ENCODE data around the gene ACADS.
A peak's percentile ranks its signal among the peaks of the same experiment; 100 is the strongest.

Gene ACADS

DNA sequence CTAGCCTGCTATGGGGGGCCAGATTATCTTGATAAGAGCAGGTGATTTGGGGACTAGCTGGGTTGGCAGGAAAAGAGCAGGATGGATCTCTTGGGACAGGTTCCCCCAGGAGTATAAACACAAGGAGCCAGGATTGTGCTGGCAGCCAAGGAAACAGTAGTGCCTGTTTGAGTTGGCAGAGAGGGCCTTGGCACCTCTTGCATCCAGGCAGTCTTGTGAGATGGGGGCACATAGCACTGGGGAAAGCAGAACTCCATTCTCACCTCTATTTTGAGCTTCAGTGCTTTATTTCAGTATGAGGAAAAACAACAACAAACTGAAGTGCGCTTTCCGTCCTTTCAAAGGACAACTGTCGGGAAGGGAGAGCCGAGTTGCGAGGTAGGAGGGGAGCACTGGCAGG, 24.7 kb upstream of the ACADS start:
- DNase-seq (ENCODE audit: low read depth, low spot score), result no peak

DNA sequence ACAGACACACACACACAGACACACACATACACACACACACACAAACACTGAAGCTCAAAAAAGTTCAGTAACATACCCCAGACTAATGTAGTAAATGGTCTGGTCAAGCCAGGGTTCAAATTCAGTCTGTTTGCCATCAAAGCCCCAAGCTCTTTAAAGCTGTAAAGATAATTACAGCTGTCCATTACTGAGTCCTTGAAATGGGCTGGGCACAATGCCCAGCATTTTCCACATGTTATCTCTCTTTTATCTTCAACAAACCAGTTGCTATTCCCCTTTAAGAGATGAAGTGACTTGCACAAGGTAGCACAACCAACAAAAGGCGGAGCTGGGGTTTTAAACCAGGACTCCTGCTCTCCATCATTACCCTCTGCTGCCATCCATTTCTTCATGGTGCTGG, 23.0 kb upstream of the ACADS start:
- DNase-seq (ENCODE audit: low read depth, low spot score), result no peak

DNA sequence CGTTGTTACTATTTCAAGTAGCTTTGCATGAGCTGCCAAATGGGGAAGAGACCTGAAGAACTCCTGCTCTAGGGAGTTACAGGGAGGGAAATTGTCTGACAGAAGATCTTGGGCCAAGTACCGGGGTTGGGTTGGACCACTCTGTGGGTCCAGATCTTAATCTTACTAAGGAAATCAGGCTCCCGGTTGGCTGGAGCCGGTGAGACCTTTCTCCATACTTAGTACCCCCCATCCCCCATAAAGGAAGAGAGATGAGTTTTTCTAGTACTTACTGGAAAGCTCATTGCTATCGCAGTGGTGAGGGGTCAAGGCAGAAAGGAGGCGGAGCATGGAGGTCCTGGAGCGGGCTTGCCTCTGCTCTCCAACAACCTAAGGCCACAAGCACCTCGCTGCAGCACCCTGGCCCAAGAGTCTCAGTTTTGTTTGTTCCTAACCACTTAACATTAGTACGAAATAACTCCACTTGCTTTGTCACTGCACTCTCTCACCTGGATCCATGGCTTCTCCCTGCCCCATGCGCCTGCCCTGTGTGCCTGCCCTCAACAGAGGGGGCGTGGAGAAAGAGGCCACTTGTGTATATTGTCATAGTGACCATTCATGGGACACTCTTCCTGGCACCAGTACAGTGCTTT, 22.2 kb upstream of the ACADS start:
- DNase-seq (ENCODE audit: low read depth, low spot score), result no peak

DNA sequence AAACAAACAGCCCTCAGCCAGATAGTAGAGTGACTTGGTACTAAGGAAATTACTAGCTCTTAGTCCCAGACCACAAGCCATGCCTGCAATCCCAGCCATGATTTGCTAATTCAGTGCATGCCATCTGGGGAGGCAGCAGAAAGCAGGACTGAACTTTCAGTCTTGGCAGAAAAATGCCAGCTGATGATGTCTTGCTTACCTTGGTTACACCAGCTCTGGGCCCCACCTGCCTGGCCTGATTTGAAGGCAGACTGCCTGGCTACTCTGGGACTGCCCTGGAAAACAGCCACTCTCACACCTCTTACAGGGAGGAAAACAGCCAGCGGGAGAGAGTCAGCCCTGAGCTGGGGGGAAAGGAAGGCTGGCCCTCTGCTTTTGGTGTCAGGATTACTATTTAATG, 20.0 kb upstream of the ACADS start:
- peak; percentile 7 for DNase-seq (ENCODE audit: low read depth, low spot score)

DNA sequence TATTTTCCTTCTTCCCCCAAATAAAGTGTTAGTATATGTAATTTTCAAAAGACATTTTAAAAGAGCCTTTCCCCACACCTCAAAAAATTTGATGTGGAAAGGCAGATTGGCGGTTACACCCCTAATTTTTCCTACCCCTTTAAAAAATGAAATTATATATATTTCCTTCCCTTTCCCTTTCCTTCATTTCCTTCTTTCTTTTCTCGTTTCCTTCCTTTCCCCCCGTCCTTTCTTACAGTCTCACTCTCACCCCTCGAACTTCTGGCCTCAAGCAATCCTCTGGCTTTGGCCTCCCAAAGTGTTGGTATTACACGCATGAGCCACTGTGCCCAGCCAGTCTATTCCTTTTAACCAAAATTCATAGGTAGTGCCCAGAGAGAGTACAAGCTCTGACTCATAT, 19.6 kb upstream of the ACADS start:
- no peak for DNase-seq (ENCODE audit: low read depth, low spot score)

DNA sequence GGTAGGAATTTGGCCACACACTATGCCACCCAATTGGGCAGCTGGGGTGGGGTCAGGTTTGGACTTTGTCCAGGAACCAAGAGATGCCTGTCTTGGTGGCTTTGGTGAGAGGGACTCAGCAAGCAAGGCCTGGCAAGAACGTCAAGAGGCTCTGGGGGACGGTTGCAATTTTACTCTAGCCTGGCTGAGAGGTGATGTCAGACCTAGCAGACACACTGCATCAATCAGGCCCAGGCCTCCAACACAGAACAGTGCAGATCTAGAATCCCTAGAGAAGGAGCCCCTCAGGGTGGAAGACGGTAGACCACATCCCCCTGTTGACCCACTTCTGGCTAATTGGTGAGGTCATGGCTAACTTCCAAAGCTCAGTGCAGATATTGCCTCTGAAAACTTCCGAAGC, 17.0 kb upstream of the ACADS start:
- peak; percentile 10 for DNase-seq (ENCODE audit: low read depth, low spot score)

DNA sequence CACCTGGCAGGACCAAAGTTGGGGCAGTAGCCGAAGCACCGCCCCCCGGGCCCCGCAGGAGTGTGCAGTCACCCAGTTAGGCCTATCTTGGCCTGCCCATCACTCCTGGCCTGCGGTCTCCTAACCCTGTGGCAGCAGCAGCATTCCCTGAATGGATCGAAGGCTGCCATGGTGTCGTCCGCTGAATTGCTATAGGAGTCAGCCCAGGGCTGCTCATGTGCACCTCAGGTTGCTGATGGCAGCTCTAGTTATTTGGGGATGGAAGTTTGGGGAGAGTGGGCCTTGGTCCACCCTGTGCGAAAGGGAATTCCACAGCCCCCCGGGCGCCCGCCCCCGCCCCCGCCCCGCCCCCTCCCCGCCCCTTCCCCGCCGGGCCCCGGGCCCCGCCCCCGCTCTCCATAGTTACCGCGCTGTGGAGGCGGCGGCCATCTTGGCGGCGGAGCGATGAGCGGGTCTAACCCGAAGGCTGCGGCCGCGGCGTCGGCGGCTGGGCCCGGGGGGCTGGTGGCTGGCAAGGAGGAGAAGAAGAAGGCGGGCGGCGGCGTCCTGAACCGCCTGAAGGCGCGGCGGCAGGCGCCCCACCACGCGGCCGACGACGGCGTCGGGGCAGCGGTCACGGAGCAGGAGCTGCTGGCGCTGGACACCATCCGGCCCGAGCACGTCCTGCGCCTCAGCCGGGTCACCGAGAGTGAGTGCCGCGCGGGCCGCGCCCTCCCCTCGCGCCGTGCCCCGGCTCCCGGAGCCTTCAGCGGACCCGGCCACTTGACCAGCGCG, 15.4 kb upstream of the ACADS start, which contains the start of gene UNC119B:
TSS of gene UNC119B (plus strand) at position 428 of the 774 bp plus-strand sequence. CDS start at position 445, 17 bp downstream.
- DNase-seq (ENCODE audit: low read depth, low spot score), result peak; percentile 86

DNA sequence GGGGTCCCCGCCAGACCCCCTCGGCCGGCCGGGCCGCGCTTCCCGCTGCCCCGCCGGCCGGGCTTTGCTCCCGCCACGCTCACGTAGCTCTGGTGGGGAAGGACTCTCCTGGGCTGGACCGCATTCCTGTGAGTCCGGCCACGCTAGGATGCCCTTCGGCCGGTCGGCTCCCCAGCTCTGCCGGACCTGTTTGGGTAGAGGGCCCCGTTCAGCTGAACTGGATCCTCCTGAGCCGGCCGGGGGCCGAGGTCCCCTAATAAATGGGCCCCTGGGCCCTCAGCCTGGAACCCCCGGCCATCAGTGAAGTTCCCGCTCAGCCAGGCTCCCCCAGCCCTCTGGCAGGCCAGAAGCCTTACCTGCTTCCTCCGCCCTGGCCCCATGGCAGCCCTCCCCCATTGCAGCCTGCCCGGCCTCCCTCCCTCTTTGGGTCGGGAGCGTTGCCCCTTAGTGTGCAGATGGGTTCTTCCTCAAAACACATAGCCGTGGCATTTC, 14.8 kb upstream of the ACADS start:
- no peak for DNase-seq (ENCODE audit: low read depth, low spot score)

DNA sequence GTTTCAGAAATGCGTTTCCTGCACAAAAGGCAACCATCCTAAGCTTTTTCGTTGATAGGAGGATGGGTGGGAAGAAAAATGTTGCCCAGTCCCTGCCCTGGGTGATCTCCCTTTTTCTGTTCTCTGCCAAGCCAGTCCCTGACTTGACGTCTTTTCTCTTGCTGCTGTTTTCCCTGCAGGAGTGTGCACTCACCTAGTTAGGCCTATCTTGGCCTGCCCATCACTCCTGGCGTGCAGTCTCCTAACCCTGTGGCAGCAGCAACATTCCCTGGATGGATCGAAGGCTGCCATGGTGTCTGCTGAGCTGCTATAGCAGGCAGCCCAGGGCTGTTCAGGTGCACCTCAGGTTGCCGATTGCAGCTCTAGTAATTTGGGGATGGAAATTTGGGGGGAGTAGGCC, 14.2 kb upstream of the ACADS start:
- DNase-seq (ENCODE audit: low read depth, low spot score), result peak; percentile 15

DNA sequence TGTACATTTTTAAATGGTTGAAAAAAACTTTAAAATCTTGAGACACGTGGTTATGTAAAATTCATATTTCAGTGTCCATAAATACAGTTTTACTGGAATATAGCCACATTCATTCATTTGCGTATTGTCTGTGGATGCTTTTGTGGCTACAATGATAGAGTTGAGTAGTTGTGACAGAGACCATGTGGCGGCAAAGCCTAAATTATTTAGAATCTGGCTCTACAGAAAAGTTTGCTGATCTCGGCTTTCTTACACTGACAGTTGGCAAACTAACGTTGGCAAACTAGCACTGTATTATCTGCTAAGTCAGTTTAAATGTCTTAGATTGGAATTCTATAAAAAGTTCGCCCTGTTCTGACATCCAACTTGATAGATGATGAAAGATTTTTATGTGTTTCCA, 13.0 kb upstream of the ACADS start:
- DNase-seq (ENCODE audit: low read depth, low spot score), result no peak

DNA sequence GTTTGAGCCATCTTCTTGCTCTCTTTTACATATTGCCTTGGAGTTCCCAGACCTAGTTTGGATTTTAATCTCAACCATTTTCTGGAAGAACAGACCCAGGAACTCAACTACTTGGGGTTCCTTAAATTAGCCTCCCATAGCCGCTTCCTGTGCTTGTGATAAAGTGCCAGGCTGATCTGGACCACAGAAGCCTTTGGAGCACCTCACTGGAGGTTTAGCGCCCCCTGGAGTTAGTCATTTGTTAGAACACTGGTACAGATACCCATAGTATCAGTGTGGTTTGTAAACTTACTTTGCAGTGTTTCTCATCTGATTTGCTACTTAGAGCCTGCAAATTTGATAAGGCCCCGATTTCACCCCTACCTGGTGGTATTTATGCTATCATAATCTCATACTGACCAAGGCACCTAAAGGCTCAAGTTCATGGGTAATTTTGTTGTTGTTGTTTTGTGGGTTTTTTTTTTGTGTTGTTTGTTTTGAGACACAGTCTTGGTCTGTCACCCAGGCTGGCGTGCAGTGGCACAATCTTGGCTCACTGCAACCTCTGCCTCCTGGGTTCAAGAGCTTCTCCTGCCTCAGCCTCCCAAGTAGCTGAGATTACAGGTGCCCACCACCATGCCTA, 11.7 kb upstream of the ACADS start:
- DNase-seq (ENCODE audit: low read depth, low spot score), result peak; percentile 90

DNA sequence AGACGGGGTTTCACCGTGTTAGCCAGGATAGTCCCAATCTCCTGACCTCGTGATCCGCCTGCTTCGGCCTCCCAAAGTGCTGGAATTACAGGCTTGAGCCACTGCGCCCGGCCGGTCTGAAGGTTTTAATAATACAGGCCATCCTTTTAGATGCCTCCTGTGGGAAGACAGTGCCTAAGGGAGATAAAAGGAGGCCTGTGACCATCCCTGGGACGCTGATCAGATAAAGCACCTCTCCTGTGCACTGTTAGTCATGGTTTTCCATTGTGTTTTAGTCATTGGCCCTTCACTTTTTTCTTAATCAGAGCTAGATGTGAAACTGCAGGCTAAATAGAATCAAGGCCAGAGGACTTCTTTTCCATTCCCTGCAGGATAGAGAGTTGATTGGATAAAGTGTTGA, 7.6 kb upstream of the ACADS start:
- no peak for DNase-seq (ENCODE audit: low read depth, low spot score)

DNA sequence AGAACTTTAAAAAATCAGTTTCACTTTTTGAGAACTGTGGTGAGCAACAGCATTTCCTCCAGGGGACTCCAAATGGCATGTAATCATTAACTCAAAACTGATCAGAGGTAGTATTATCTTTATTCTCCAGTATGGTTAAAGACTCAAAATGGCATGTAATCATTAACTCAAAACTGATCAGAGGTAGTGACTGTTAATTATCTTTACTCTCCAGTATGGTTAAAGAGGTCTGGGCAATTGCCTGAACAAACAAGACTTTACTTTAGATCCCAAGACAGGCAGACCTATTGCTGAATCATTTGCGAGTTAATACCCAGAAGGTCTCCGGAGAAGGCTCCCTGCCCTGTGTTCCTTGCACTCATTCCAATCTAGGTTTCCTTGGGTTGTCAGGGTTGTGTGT, 6.6 kb upstream of the ACADS start:
- no peak for DNase-seq (ENCODE audit: low read depth, low spot score)

DNA sequence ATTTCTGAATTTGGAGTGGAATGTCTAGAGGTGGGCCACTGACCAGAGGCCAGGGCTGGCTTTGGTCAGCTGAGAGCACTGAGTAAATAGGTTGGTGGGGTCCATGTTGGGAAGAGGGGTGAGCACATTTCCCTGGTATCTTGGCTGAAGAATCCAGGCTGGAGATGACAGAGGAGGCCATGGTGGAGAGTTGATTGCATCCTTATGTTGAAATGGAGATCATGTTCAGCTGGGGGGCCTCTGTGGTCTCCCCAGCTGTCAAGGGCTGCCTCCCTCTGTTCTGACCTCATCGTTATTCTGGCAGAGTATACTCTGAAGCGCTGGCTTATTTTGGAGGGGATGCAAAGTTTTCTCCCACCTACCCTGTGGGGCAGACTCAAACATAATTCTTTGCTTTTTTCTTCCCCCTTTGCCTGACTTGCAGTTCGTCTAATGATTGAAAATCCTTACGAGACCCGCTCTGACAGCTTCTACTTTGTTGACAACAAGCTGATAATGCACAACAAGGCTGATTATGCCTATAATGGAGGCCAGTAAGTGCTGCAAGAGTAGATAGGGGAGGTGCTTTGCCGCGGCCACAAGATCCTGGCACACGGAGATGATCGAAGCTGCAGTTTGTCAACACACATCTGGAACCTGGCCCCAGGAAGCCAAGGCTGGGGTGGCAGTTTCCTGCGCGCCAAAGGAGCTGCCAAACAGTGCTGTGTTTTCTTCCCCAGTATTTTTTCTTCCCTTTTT, 6.0 kb upstream of the ACADS start:
- no peak for DNase-seq (ENCODE audit: low read depth, low spot score)

DNA sequence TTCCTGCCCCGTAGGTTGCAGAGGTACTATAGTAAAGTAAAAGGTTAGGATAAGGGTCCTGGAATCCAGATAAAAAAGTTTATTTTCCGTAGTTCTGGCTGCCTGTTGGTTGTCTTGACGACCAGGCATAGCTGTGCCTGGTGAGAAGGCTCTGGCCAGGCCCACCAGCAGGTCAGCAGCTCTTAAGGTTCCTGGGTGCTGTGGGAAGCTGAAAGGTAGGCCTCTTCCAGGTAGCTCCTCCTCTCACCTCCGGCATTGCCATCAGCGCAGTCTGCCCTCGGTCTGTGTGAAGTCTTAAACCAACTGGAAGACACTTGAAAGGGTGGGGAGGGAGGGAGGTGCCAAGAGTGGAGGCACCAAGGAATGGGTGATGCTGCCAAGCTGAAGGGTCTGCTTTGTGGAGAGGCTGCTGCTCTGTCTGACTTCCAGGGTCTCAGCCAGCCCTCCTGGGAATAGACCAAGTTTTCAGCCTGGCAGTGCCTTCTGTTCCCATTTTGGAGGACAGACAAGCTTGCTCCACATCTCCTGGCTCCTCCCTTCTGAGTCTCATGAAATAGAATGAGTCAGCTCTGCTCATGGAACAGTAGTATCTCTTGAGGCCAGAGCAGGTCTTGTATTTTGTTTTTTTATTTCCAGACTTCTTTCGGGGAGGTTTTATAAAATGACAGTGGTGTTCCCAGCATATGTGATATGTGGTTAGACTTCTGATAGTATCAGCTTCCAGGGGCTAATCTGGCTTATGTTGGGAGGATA, 5.2 kb upstream of the ACADS start:
- peak; percentile 62 for DNase-seq (ENCODE audit: low read depth, low spot score)

DNA sequence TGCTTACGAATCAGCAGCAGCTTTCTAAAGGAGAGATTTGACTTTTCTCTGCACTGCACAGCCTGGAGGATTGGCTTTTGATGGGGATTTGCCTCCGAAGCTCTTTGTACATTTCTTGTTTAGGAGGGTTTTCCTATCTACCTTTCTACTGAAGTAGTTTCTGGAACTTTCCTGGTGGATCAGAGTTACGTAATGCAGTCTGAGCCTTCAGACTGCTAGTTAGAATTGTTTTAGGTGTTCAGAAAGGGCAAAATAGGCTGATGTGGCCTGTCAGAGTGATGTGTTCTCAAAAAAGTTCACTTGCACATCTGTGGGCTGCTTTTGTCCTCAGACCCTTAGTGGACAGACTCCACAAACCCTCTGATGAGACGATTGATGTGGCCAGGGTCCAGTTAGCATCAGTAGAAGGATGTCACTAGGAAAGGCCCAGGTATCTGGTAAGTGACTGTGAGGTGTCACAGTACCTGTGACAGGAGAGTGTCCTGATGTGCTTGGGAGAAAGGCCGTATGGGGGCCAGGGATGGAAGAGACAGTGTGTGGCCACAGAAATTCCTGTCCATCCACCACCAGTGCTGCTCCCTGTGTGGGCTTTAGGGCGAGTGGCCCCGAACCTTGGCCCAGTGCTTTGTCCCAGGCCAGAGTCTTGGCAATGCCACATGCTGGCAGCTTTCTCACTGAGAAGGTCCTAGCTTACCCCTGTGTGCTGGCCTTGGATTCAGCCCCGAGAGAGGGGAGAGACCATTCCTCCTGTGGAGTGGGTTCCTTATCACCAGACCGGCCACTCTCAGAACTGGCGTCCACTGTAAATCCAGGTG, 4.4 kb upstream of the ACADS start:
- DNase-seq (ENCODE audit: low read depth, low spot score), result no peak

DNA sequence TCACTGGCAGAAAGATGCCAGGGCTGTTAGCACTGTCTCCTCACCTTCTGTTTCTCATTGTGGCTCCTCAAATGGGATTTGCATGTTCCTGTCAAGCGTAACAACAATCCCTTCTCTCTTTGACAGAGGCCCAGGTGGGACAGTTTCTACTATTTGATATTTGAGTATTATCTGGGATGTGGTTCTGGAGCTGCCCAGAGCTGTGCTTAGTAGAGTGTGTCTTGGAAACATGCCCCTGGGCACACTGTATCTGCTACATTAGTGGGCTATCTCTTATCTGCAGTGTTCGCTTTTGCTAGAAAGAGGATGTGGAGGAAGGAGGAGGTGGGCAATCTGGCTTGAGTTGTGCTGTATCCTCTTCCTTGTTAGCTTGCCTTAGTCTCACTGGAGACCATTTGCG, 3.8 kb upstream of the ACADS start:
- DNase-seq (ENCODE audit: low read depth, low spot score), result no peak

DNA sequence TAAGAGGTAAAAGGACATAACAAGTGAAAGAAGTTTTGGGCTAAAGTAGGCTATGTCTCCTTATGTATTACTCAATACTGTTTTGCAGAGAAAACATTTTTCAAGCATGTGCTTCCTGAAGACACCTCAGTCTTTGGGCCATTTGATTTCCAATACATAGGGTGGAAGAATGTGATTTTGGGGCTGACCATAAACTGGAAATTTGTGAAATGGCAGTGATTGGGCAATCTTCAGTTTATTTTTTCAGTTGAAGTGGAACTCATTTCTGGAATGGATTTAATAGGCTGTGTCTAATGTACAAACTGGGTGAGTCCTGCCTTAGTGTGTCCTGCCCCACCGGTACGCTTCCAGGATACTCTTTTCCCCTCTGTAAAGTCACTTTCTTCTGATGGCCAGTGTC, 2.8 kb upstream of the ACADS start:
- no peak for DNase-seq (ENCODE audit: low read depth, low spot score)

DNA sequence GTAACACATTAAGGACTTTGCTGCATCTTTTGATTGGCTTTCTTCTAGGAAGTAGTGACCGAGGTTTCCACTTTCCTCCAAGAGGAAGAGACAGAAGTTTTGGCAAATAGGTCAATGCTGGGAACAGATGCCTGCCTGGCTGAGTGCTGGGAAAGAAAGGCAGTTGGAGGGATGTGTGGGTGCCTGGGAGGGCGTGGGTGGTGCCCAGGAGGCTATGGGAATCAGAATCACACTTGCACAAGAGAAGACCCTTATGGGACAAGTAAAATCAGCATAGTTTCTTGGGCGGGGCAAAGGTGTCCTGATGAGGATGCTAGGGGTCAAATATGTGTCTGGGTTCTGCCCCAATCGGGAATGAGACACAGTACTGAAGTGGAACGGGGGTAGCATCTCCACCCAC, 906 bp upstream of the ACADS start:
- DNase-seq (ENCODE audit: low read depth, low spot score), result no peak

DNA sequence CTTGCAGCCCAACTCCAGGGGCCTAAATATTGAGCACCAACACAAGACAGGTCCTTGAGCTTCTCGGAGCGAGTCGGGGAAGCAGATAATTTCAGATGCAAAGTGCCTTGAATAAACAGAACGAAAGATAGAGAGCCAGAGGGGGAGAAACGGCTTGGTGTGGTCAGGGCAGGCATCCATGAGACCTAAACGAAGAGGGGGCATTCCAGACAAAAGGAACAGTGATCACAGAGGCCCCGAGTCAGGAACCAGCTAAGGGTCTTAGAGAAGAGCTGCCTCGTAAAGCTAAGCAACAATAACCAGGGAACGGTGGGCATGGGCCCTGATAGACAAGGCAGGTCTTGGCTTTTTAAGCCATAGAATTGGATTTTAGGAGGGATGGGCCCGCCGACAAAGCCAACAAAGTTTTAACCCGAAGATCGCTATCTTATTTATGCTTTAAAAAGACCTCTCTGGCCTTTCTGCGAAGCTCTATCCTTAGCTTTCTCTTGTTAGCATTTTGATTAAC, 421 bp upstream of the ACADS start:
- no peak for DNase-seq (ENCODE audit: low read depth, low spot score)

DNA sequence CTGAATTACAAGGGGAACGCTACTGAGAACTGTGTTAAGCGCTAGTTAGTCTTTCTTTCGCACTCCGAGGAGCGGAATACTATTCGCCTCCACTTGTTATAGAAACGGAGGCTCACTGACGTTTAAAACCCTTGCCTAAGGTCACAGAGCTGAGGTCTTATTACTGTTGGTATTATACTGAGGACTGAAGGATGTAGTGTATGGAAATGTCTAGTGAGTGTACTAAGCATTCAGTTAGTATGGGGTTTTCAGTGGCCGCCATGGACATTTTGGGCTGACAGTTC, 826 bp downstream of the ACADS start:
- DNase-seq (ENCODE audit: low read depth, low spot score), result no peak

All from astrocyte of the hippocampus (primary cell).